Muscle of arm (tissue), 12 donors: Measurements from ENCODE around the gene ARL13B. TPM values are rescaled to one million over a fixed set of nuclear protein-coding genes. Genes with fewer than 3 reads are reported as not detected.

Experiments
- DNase-seq: peaks from one replicate; pipeline ENCODE4 v3.0.0-alpha.2; 2013
- polyA plus RNA-seq, 12 donors: library from polyadenylated mRNA; unstranded; fragments of 120-200 nt; gene quantifications; one replicate each; pipeline ENCODE4 v1.2.1, GENCODE V29; 2013; ENCODE audit not compliant: insufficient read length in 12 of 12

The ARL13B gene
- polyA plus RNA-seq, 12 donors, result 5.9 to 14.6 (median 8.0) TPM; not detected in 2

GRCh38 chr3:94099311-94099710 lies 119.4 kb downstream of the ARL13B start:
- no peak for DNase-seq

- no peak for DNase-seq
Observed at GRCh38 chr3:94101860-94102259, 121.9 kb downstream of the ARL13B start.

Other genes with a start within 250 kb of the ARL13B start
- gene PROS1, start 6.3 kb upstream of the ARL13B start, polyA plus RNA-seq, result 10 to 100 TPM in 11 of 12 donors, not detected in 1; 23.4 to 39.1 (median 29.2) TPM
- 1 to 10 TPM in 3 of 12 donors, under 1 TPM in 3, not detected in 6; 0.12 to 7.5 (median 0.96) TPM for gene STX19, start 48.4 kb downstream of the ARL13B start, polyA plus RNA-seq
- gene DHFR2, start 82.8 kb downstream of the ARL13B start, polyA plus RNA-seq, result 1 to 10 TPM in 10 of 12 donors, not detected in 2; 3.5 to 8.0 (median 5.1) TPM
- 10 to 100 TPM in 2 of 12 donors, 1 to 10 TPM in 8, not detected in 2; 6.4 to 11.4 (median 8.2) TPM for gene NSUN3, start 82.9 kb downstream of the ARL13B start, polyA plus RNA-seq